Right lobe of liver (tissue), 6 donors: ENCODE data around the gene SCGB1C2. TPM values are rescaled to one million over a fixed set of nuclear protein-coding genes. Genes with fewer than 3 reads are reported as not detected.

Experiments used
- ATAC-seq, 4 donors: fragments of 200-7000 bp; cut with Tn5 transposase; one replicate each; pipeline ENCODE4 v1.9.1; 2020; ENCODE audit warnings: mild to moderate bottlenecking in 4 of 4, moderate library complexity in 4 of 4
- DNase-seq, 3 donors: peaks; one replicate each; pipeline ENCODE4 v3.0.0-alpha.2; 2020
- H3K27ac ChIP-seq, 3 donors: fragments of 200-600 bp; one replicate each; pipeline ENCODE4 v1.8.0; 2022
- H3K27me3 ChIP-seq, 2 donors: fragments of 200-600 bp; one replicate each; pipeline ENCODE4 v1.8.0; 2022
- H3K36me3 ChIP-seq, 4 donors: fragments of 200-600 bp; sonication (generic) in 1 of 4; one replicate each; pipeline versions ENCODE4 v1.5.1 to v1.8.0; 2017 to 2022; ENCODE audit warnings: control low read depth in 1 of 4
- H3K4me1 ChIP-seq, 4 donors: fragments of 200-600 bp; sonication (generic) in 1 of 4; one replicate each; pipeline versions ENCODE4 v1.5.1 to v1.8.0; 2017 to 2022; ENCODE audit warnings: control low read depth in 1 of 4
- H3K4me3 ChIP-seq, 3 donors: fragments of 200-600 bp; one replicate each; pipeline ENCODE4 v1.8.0; 2022
- H3K9me3 ChIP-seq, 4 donors: fragments of 200-600 bp; sonication (generic) in 1 of 4; one replicate each; pipeline versions ENCODE4 v1.5.1 to v1.8.0; 2017 to 2022; ENCODE audit warnings: control low read depth in 1 of 4
- POLR2A ChIP-seq: fragments of 450-650 bp; IDR thresholded peaks from one replicate; pipeline ENCODE4 v1.6.1; 2017; ENCODE audit warnings: antibody characterized with exemption, mild to moderate bottlenecking
- WGBS: methylation state at CpG from one replicate; pipeline ENCODE4 v1.1.6; 2018; ENCODE audit warnings: low coverage, low lambda C conversion rate; ENCODE audit not compliant: insufficient coverage; ENCODE audit errors: missing lambda C conversion rate; 5-methylcytosine and 5-hydroxymethylcytosine counted together
- intact Hi-C, 2 donors: fragments of 100-400 bp; cut with DNase I; formaldehyde crosslinking; loops; one replicate each; pipeline versions ENCODE4 v1.11.2 to v1.14.1; 2022
- total RNA-seq, 6 experiments: library from RNA; depleted of rRNA in 2 of 6; stranded (reverse); fragments of >200 nt in 2 of 6; fragmentation: NEBNext Ultra II Directional in 3 of 6; extraction: Animal tissue kit (Norgen Biotek cat#: 25700) in 3 of 6; gene quantifications; one replicate each; pipeline versions ENCODE4 v1.1.0 to v1.2.4, GENCODE V29; 2016 to 2023
- TF ChIP-seq, protein P1 (sequence below), 4 donors: fragments of 200-600 bp in 3 of 4; fragments of 450-650 bp in 1 of 4; IDR thresholded peaks; one replicate each; pipeline versions ENCODE4 v1.5.1 to v1.8.0; 2016 to 2022; ENCODE audit warnings: antibody characterized with exemption in 4 of 4, mild to moderate bottlenecking in 2 of 4
- donor health status: DM: no; HTN: yes; CAD: no.
- donor health status: DM: no; HTN: no; CAD: no.
- donor health status: DM: no; HTN: no; CAD: no.
- donor health status: DM: no; HTN: yes; CAD: no.
- donor health status: DM: no; HTN: yes; CAD: no.

SCGB1C2 gene
- total RNA-seq, 6 experiments from 2014 or later: not detected

DNA sequence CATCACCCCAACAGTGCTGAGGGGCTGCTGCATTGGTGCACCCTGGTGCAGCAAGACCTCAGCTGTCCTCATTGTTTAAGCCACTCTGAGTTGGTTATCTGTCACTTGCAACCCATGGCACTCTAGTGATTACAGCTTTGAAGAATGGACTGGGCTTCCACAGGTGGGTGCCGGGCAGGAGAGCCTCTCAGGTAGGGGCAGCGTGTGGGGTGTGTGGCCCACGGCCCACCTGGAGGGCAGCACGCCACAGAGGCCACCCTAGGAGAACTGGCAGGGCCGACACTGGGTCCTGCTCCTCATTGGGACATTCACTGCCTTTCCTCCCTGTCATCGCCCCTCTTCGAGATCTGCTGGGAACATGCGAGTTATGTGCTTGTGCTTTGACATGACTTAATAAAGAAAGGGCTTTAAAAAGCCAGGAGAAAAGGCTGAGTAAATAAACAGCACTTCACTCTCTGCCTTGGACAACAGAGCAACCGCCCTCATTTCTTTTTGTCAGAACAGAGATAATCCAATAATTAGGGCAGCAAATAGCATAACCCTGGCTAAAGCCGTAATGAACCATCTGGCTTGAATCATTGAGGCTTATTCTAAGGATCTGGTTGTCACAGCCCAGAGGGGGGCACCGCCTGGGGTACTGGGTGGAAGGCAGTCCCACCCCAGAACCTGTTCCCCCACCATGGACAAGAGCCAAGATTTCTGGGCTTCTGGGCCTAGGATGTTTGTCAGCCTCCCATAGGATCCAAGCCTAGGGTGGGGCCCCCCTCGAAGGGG, 41.1 kb downstream of the SCGB1C2 start:
- 73% methylated on average over 6 of the region's 12 CpGs for WGBS
- intact Hi-C loops: no loop called here
- no peaks in the 10 kb centered on the region for H3K36me3 ChIP-seq
- no peak overlapping the region for H3K4me3 ChIP-seq
- DNase-seq (no peak), ATAC-seq (no peak)
- H3K4me1 ChIP-seq: peaks cover 0 to 21% (median 3%) of the 10 kb centered on the region in 4 donors
- no peaks in the 10 kb centered on the region for H3K27me3 ChIP-seq
- no peaks in the 10 kb centered on the region for H3K9me3 ChIP-seq
- TF ChIP-seq POLR2A: no peak
- TF ChIP-seq, protein P1, sequence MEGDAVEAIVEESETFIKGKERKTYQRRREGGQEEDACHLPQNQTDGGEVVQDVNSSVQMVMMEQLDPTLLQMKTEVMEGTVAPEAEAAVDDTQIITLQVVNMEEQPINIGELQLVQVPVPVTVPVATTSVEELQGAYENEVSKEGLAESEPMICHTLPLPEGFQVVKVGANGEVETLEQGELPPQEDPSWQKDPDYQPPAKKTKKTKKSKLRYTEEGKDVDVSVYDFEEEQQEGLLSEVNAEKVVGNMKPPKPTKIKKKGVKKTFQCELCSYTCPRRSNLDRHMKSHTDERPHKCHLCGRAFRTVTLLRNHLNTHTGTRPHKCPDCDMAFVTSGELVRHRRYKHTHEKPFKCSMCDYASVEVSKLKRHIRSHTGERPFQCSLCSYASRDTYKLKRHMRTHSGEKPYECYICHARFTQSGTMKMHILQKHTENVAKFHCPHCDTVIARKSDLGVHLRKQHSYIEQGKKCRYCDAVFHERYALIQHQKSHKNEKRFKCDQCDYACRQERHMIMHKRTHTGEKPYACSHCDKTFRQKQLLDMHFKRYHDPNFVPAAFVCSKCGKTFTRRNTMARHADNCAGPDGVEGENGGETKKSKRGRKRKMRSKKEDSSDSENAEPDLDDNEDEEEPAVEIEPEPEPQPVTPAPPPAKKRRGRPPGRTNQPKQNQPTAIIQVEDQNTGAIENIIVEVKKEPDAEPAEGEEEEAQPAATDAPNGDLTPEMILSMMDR (IDR thresholded peaks at IDR 0.05): no peak
- no peak overlapping the region for H3K27ac ChIP-seq

DNA sequence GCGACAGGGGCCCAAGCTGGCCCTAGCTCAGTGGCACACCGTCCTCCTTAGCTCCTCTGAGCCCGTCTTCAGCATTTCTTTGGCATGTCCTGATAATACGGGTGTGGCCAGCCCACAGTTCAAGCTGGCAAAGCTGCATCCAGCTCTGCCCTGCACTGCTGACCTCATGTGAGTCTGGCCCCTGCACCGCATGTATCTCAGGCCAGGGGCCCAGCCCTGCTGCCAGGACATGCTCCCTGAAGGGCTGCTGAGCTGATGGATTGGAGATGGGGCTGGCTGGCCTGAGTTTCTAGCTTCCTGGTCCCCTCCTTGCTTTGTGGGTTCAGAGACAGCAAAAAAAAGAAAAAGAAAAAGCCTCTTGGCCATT, 41.7 kb downstream of the SCGB1C2 start:
- DNase-seq (no peak), ATAC-seq (no peak)
- Histone ChIP-seq H3K27ac (no peak overlapping the region), H3K36me3 (no peaks in the 10 kb centered on the region), H3K4me3 (no peak overlapping the region), H3K27me3 (no peaks in the 10 kb centered on the region), H3K4me1 (peaks cover 0 to 21% (median 3%) of the 10 kb centered on the region in 4 donors), H3K9me3 (no peaks in the 10 kb centered on the region)
- intact Hi-C loops: no loop called here
- TF ChIP-seq, protein P1 (IDR thresholded peaks at IDR 0.05): no peak
- no peak for TF ChIP-seq POLR2A
- whole genome bisulfite sequencing: 77% methylated on average over 3 of the region's 5 CpGs

DNA sequence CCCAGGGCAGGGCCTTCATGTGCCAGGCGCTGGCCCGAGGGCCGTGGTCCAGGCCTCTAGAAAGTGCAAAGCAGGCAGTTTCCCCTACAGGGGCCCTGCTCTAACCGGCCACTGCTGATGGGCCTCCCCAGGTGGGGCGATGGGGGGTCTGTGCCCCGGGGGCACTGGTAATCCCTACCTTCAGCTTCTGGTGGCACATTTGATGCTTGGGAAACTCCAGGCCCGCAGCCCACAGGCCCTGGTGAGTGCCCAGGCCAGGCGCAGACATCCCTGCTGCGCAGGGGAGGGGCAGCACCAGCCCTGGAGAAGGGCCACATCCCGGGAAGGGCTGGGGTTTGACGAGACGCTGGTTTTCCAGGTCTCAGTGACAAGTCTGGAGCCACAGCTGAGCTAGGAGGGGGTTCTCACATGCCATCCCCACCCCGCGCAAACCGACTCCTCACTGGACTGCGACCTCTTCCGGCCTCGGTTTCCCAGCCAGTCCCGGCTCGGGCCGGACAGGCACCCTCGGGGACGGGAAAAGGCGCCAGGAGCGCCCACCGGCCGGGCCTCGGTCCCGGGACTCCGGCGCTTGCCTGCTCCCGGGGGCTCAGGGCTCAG, 42.5 kb downstream of the SCGB1C2 start:
- H3K27ac ChIP-seq: no peak overlapping the region
- intact Hi-C loops: no loop called here
- no peaks in the 10 kb centered on the region for H3K9me3 ChIP-seq
- ATAC-seq (no peak), DNase-seq (no peak)
- H3K4me3 ChIP-seq: peak overlapping the region in 2 of 3 donors; percentile 27 to 38
- peaks cover 0 to 21% (median 3%) of the 10 kb centered on the region in 4 donors for H3K4me1 ChIP-seq
- WGBS: no CpG with 5 or more reads among the region's 32 CpGs
- H3K27me3 ChIP-seq: no peaks in the 10 kb centered on the region
- TF ChIP-seq POLR2A: no peak
- TF ChIP-seq, protein P1 (IDR thresholded peaks at IDR 0.05): no peak
- H3K36me3 ChIP-seq: no peaks in the 10 kb centered on the region

DNA sequence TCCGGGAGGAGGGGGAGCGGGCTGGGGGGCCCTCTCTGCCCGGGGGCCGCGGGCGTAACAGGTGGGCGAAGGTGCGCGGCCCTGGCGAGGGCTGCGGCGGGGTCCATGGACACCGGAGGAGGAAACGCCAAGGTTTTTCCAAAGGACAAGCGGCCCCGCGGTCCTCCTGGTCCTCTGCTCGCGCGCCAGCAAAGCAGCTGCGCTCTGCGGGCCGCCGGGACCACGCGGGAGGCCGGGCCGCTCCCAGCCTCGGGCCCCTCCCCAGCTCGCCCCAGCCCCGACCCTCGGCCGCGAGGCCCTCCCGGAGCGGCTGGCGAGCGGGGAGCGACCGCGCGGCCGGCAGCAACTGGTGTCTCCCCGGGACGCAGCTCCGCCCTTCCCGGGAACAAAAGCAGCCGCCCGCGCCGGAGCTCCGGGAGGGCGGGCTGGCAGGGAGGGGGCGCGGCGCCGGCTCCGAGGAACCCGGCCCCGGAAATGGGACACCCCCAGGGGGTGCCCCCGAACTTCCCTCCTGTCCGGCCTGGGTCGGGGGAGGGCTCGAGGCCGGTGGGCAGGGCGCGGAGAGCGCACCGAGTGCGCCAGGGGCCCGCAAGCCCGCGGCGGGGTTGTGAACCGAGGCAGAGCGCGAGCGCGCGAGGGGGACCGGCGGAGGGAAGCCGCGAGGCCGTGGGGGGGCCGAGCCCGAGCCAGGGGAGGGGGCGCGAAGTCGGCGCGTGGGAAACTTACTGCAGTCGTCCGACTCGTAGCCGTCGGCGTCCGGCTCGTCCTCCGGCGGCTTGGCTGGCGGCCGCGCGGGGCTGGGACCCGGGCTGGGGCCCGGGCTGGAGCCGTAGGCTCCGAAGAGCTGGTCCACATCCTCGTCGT, 43.2 kb downstream of the SCGB1C2 start:
- no peaks in the 10 kb centered on the region for H3K9me3 ChIP-seq
- intact Hi-C loops: no loop called here
- no peaks in the 10 kb centered on the region for H3K27me3 ChIP-seq
- H3K4me3 ChIP-seq: peak overlapping the region; percentile 16 to 38 (median 27)
- peaks cover 0 to 21% (median 3%) of the 10 kb centered on the region in 4 donors for H3K4me1 ChIP-seq
- TF ChIP-seq, protein P1 (IDR thresholded peaks at IDR 0.05): no peak
- TF ChIP-seq POLR2A: no peak
- peak in 2 of 4 donors; percentile 10 to 11 for ATAC-seq
- H3K36me3 ChIP-seq: no peaks in the 10 kb centered on the region
- H3K27ac ChIP-seq: no peak overlapping the region
- DNase-seq: no peak
- WGBS: 0% methylated on average over 20 of the region's 112 CpGs
